ENCODE measurements around the gene ACSS1.

ACSS1 gene

GRCh38 chr20:25024171-25024570 lies 33.8 kb downstream of the ACSS1 start:
- TF ChIP-seq CTCF (IDR thresholded peaks at IDR 0.05; ENCODE audit: low read depth, low read length) = no peak
- Histone ChIP-seq H3K4me3 (ENCODE audit: low read depth, low read length) (no peak overlapping the region), H3K9me3 (ENCODE audit: severe bottlenecking) (no peaks in the 10 kb centered on the region), H3K36me3 (no peaks in the 10 kb centered on the region), H3K27ac (no peak overlapping the region), H3K27me3 (ENCODE audit: insufficient read depth, low read depth, severe bottlenecking) (no peaks in the 10 kb centered on the region)
- no peak for DNase-seq

GRCh38 chr20:25023356-25023755 lies 34.6 kb downstream of the ACSS1 start:
- Histone ChIP-seq H3K9me3 (ENCODE audit: severe bottlenecking) (no peaks in the 10 kb centered on the region), H3K27me3 (ENCODE audit: insufficient read depth, low read depth, severe bottlenecking) (no peaks in the 10 kb centered on the region), H3K36me3 (no peaks in the 10 kb centered on the region), H3K4me3 (ENCODE audit: low read depth, low read length) (no peak overlapping the region), H3K27ac (no peak overlapping the region)
- DNase-seq = no peak
- no peak for TF ChIP-seq CTCF (IDR thresholded peaks at IDR 0.05; ENCODE audit: low read depth, low read length)

- Histone ChIP-seq H3K36me3 (no peaks in the 10 kb centered on the region), H3K9me3 (ENCODE audit: severe bottlenecking) (no peaks in the 10 kb centered on the region), H3K27ac (no peak overlapping the region), H3K27me3 (ENCODE audit: insufficient read depth, low read depth, severe bottlenecking) (no peaks in the 10 kb centered on the region), H3K4me3 (ENCODE audit: low read depth, low read length) (no peak overlapping the region)
- no peak for DNase-seq
- no peak for TF ChIP-seq CTCF (IDR thresholded peaks at IDR 0.05; ENCODE audit: low read depth, low read length)
Observed at GRCh38 chr20:25022680-25023079, 35.3 kb downstream of the ACSS1 start.

- Histone ChIP-seq H3K36me3 (no peaks in the 10 kb centered on the region), H3K27me3 (ENCODE audit: insufficient read depth, low read depth, severe bottlenecking) (no peaks in the 10 kb centered on the region), H3K9me3 (ENCODE audit: severe bottlenecking) (no peaks in the 10 kb centered on the region), H3K4me3 (ENCODE audit: low read depth, low read length) (no peak overlapping the region), H3K27ac (no peak overlapping the region)
- no peak for DNase-seq
- TF ChIP-seq CTCF (IDR thresholded peaks at IDR 0.05; ENCODE audit: low read depth, low read length) = no peak
Observed at GRCh38 chr20:25021336-25021735, 36.6 kb downstream of the ACSS1 start.

GRCh38 chr20:25020901-25021301 lies 37.0 kb downstream of the ACSS1 start:
- no peaks in the 10 kb centered on the region for H3K36me3 ChIP-seq
- H3K4me3 ChIP-seq (ENCODE audit: low read depth, low read length) = no peak overlapping the region
- no peaks in the 10 kb centered on the region for H3K27me3 ChIP-seq (ENCODE audit: insufficient read depth, low read depth, severe bottlenecking)
- DNase-seq = no peak
- H3K27ac ChIP-seq = no peak overlapping the region
- TF ChIP-seq CTCF (IDR thresholded peaks at IDR 0.05; ENCODE audit: low read depth, low read length) = no peak
- H3K9me3 ChIP-seq (ENCODE audit: severe bottlenecking) = no peaks in the 10 kb centered on the region

- H3K9me3 ChIP-seq (ENCODE audit: severe bottlenecking) = no peaks in the 10 kb centered on the region
- no peak overlapping the region for H3K27ac ChIP-seq
- no peak for TF ChIP-seq CTCF (IDR thresholded peaks at IDR 0.05; ENCODE audit: low read depth, low read length)
- no peak overlapping the region for H3K4me3 ChIP-seq (ENCODE audit: low read depth, low read length)
- H3K27me3 ChIP-seq (ENCODE audit: insufficient read depth, low read depth, severe bottlenecking) = no peaks in the 10 kb centered on the region
- H3K36me3 ChIP-seq = no peaks in the 10 kb centered on the region
- DNase-seq = no peak
Observed at GRCh38 chr20:25020345-25020744, 37.6 kb downstream of the ACSS1 start.

Data from WERI-Rb-1 (cell line).